GM12872 (cell line): ENCODE measurements around the gene SETMAR.

Experiments
- CTCF ChIP-seq: IDR thresholded peaks from 3 replicates; pipeline ENCODE4 v1.5.1; 2011; ENCODE audit warnings: low read depth, mild to moderate bottlenecking, low read length, moderate library complexity; ENCODE audit not compliant: insufficient read depth

Gene SETMAR

GRCh38 chr3:4284865-4285264, 18.3 kb upstream of the SETMAR start:
- TF ChIP-seq CTCF: no peak

- no peak for TF ChIP-seq CTCF
Observed at GRCh38 chr3:4289044-4289443, 14.1 kb upstream of the SETMAR start.

GRCh38 chr3:4290272-4290893, 12.8 kb upstream of the SETMAR start:
- TF ChIP-seq CTCF: peak; percentile 90

- TF ChIP-seq CTCF: no peak
Observed at GRCh38 chr3:4292301-4292700, 10.9 kb upstream of the SETMAR start.

GRCh38 chr3:4294616-4295327, 8.4 kb upstream of the SETMAR start:
- no peak for TF ChIP-seq CTCF

- TF ChIP-seq CTCF: no peak
Observed at GRCh38 chr3:4297486-4297885, 5.7 kb upstream of the SETMAR start.

GRCh38 chr3:4302747-4303146, 422 bp upstream of the SETMAR start:
- no peak for TF ChIP-seq CTCF
